K562 (cell line): ENCODE data around the gene FAM120B. TPM values are rescaled to one million over a fixed set of nuclear protein-coding genes. Genes with fewer than 3 reads are reported as not detected.

Source experiments
- FOXO4 ChIP-seq: fragments of 450-650 bp; formaldehyde crosslinking; IDR thresholded peaks from 2 replicates; pipeline ENCODE4 v1.4.0; 2020; ENCODE audit warnings: mild to moderate bottlenecking, moderate library complexity
- ILK ChIP-seq: fragments of 450-650 bp; IDR thresholded peaks from 2 replicates; pipeline ENCODE4 v1.6.1; 2016; ENCODE audit warnings: missing genetic modification characterization, low read depth, mild to moderate bottlenecking, missing compliant biosample characterization, moderate library complexity, borderline replicate concordance
- NR3C1 ChIP-seq: sonication (generic); formaldehyde crosslinking; IDR thresholded peaks from 2 replicates; pipeline ENCODE4 v1.8.1; 2022; ENCODE audit warnings: missing genetic modification reagents
- RBM34 ChIP-seq: fragments of 200-400 bp; formaldehyde crosslinking; IDR thresholded peaks from 2 replicates; pipeline ENCODE4 v1.6.1; 2018; ENCODE audit warnings: low read length, borderline replicate concordance; ENCODE audit not compliant: insufficient read depth
- SFPQ ChIP-seq: fragments of 200-400 bp; formaldehyde crosslinking; IDR thresholded peaks from 2 replicates; pipeline ENCODE4 v1.6.1; 2017; ENCODE audit warnings: mild to moderate bottlenecking, low read depth, low read length, moderate library complexity
- SMAD1 ChIP-seq: fragments of 150-350 bp; IDR thresholded peaks from 2 replicates; pipeline ENCODE4 v1.6.1; 2014; ENCODE audit warnings: low read length, low read depth; ENCODE audit not compliant: partially characterized antibody
- U2AF1 ChIP-seq: fragments of 200-400 bp; formaldehyde crosslinking; optimal IDR thresholded peaks from 2 replicates; pipeline ENCODE3; 2017; ENCODE audit warnings: mild to moderate bottlenecking, low read depth, low read length, moderate library complexity
- ZNF253 ChIP-seq: fragments of 250-450 bp; sonication (Bioruptor Pico); conservative IDR thresholded peaks from 2 replicates; pipeline ENCODE4 v1.6.1; 2021; ENCODE audit warnings: mild to moderate bottlenecking
- polyA plus RNA-seq, 8 experiments: library from polyadenylated mRNA; depleted of rRNA in 4 of 8; stranded (reverse) in 5 of 8; unstranded in 3 of 8; fragments of >200 nt; fragmentation: Nextera tagmentation in 2 of 8; fragmentation: Illumina TruSeq in 1 of 8; extraction: Ambion mirVana in 2 of 8; extraction: Trizol in 1 of 8; gene quantifications; 2 replicates each; pipeline versions ENCODE4 v1.2.1 to v1.2.3, GENCODE V29; 2011 to 2014; ENCODE audit warnings: inconsistent platforms in 1 of 8, missing spikeins in 1 of 8
- total RNA-seq, 7 experiments: library from RNA; depleted of rRNA in 6 of 7; stranded (reverse); fragments of >200 nt in 6 of 7; fragmentation: Illumina TruSeq in 2 of 7; extraction: Trizol in 2 of 7; gene quantifications; 2 replicates each; pipeline versions ENCODE4 v1.2.1 to v1.2.3, GENCODE V29; 2011 to 2021; ENCODE audit warnings: low replicate concordance in 1 of 7

FAM120B gene
- total and polyA plus RNA-seq, 9 of the 15 experiments (the other 6 are each of a cell fraction or from before 2014, with no cell fraction given), result 3.5 to 22.6 (median 14.7) TPM

DNA sequence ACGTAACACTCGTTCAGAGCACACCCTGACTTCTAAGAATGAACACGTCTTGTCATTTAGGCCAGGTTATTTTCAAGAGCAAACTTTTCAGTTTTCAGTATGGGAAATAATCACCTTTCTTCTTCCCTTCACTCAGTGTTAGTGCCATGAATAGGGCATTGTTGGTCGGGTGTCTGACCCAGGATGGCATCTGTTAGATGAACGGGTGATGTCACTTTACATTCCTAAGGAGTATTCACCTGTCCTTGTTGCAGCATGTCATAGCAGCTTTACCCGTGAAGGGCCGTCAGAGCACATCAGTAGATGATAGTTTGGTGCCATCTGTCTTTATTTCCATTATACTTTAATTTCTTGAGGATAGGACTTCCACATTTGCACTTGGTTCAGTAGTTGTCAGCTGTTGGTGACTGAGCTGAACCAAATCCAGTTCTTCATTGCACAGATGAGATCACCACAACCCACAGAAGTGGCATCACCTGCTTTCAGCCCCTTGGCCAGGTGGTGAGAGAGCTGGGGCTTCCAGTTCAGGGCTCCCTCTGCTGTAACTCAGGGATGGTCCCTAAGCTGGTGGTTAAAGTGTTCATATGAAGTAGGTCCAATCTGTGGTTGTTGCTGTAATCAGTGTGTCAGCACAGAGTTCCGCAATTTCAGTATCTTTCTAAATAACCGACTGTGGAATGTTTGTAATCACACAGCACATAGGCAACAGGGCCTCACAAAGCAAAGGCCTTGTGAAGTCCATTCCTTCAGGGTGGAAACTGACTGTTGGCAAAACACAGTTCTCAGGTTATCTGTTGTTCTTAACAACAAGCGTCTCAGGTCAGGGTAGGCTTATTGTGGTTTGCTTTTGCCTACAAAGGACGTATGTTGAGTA, 68.2 kb downstream of the FAM120B start (continued):
- TF ChIP-seq RBM34 (no peak), U2AF1 (no peak), NR3C1 (CRISPR knock-in tag) (no peak), ILK (tag) (no peak), ZNF253 (CRISPR knock-in tag) (no peak), SMAD1 (no peak), FOXO4 (CRISPR knock-in tag) (no peak), SFPQ (no peak)
